ENCODE measurements around the gene RELN.

The RELN gene

DNA sequence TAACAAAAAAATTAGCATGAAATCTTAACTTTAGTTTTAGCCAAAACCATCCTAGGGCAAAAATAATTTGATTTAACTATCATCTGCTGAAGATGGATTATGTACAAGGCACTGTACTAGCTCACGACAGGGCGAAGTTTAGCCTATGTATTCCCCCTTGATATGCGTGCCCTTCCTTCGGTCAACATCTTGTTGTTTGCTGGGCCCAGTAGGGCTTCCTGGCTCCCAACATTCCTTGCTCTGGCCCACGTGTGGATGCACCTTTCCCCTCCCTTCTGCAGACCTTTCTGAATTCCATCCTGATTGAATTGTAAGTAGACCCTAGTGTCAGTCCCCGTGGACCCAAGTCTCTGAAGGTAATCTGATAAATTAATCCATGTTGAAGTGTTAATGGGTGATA is 212.0 kb downstream of the RELN start:
- DNase-seq, result peak; percentile 17

DNA sequence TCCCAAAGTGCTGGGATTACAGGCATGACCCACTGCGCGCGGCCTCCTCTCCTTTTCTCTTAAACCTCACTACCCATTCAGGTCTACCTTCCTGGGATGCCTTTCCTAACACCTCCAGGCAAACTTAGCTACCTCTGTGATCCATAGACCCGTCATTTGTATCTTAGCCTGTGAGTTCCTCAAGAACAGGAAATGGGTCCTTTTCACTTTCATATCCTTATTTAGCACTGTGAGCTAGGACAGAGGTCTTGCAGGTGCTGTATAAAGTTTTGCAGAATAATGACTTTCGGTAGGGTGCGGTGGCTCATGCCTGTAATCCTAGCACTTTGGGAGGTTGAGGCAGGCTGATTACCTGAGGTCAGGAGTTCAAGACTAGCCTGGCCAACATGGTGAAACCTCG is 215.7 kb downstream of the RELN start:
- no peak for DNase-seq

DNA sequence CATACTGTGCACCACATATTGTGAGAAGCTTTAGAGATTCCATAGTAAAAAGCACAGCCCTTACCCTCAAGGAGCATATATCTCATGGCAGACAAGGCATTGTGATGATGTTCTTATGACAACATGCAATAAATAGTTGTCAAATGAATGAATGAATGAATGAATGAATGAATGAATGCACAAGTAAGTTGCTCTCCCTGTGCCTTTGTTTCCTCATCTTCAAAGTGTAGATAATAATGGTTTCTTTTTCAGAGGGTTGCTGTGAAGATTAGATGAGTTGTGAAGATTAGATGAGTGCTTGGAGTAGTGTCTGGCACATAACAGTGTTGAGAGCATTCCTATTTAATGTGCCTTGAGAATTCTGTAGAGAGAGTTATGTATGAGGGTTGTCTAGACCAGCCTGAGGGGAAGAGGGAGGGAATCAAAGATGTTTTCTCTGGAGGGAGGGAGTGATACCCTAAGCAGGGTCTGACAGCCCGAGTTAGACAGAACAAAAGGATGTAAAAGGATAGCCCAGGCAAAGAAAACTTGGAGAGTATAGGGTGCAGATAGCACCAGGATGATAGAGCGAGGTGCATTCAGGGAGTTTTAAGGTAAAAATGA is 217.2 kb downstream of the RELN start:
- DNase-seq, result no peak

DNA sequence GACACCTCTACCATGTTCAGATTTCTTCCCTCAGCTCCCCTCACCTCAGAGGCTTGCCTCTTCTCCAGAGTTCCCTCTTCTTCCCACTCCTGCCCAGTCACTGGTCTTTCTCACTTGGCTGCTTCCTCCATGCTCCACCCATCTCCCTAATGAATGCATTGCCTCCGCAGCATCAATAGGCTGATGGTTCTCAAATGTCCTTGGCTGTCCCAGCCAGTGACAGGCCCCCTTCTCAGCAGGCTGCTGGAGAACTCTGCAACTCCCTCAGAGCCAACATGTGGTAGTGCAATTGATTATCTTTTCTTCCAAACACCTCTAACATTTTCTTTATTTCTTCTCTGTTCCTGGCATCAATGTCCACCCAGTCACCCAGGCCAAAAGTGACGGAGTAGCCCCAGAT is 218.2 kb downstream of the RELN start:
- DNase-seq, result peak; percentile 10

DNA sequence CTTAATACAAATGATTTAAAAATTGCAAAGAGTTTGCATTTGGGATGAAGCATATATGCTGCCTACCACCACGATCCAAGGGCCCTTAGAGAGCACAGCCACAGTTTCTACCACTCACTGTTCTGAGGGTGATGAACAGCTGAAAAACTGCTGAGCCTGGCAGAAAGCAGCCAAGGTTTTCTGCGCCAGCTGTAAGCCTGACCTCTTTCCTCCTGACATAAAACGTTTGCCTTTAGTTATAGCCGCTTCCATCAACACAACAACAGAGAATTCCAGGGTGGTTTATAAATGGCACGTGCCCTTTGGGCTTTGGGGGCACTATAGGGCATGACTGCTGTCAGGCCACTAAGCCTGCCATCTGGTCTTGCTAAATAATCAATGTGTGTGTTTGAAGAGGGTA is 222.8 kb downstream of the RELN start:
- peak; percentile 18 for DNase-seq

DNA sequence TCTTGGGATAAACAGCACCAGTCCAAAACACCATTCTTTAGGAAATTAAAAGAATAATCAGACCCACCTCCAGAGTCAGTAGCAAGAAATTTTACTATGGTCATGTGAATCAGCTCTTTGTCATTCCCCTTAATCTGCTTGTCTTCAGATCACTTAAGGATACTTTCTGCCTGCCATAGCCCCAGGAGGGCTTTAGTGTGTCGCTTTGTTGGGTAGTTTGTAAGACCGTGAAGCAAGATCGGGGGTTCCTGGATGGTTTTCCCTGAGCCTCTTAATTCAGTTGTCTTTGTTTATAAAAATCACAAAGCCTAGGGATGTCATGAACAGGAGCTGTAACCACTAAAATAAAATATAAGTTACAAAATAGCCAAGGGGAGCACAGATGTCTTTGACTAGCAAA is 223.6 kb downstream of the RELN start:
- DNase-seq, result peak; percentile 72

DNA sequence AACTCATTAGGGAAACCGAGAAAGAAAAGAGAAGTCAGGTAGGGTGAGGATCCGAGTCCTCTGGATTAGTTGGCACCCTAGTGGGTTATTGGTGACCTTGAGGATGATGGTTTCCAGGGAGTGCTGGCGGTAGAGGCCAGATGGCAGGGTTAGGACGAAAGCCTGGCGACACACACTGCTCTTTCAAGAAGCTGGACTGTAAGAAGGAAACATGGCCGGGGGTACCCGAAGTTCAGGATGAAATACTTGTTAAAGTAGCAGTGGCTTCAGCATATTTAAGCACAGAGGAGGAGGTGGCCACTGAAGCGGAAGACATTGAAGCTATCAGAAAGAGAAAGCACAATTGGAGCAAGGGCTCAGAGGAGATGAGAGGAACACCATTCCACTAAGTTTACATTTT is 224.6 kb downstream of the RELN start:
- peak; percentile 21 for DNase-seq

DNA sequence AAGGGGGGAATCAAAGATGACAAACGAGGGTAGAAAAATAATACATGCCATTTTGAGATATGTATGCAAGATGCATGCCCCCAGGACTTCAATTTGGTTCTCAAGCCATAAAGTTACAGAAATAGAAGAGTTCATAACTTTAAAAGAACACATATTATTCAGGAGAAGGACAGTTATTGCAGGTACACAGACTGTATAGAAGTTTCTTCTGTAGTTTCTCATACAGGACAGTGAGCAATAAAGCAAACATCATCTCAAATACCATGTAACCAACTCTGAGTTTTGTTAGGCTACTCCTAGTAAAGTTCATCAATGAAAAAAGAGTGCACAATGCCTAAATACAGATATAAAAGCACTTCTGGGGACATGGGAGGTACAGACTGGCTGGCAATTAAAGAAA is 226.6 kb downstream of the RELN start:
- no peak for DNase-seq

DNA sequence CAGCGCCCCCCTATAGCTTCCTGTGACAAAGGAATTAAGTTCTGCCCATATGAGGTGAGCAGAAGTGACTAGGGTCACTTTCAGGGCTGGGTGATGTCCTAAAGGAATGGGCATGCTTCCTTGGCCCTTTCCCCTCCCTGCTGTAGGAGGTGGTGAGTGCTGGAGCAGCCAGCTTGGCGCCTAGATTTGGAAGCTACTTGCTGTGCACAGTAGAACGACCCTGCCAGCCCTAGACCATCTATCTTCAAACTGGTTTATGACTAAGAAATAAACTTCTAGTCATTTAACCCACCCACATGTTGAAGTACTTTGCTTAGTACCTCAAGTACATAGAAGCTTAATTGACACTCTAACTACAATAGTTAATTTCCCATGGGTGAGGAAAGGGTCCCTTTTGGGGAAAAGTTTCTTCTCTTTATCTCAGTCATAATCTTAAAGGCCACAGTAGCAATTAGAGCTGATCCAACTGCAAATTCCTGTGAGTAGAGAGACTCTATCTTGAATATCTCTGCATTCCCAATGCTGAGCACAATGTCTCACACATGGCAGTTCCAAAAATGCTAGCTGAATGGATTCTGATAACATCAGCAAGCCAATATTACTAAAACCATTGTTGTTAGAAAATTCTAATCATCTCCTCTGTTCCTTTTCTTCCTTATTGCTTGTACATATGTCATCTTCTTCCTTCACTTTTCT is 227.2 kb downstream of the RELN start:
- DNase-seq, result no peak

DNA sequence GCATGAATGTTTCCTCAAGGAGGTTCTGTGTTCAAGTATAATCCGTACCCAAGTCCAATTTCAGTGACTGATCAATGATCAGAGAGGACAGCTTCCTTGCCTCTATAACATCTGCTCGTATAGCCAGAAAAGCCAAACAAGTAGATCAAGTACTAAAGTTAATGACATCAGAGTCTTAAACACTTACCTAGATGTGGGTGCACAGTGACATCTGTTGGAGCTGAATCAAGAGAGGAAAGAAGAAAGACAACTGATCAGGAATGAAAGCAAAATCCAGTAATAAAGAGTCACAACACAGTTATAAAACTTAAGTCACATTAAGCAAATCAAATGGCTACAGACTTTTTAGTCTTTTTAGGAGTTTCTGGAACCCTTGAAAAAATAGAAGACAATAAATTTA is 236.5 kb downstream of the RELN start:
- DNase-seq, result peak; percentile 81

DNA sequence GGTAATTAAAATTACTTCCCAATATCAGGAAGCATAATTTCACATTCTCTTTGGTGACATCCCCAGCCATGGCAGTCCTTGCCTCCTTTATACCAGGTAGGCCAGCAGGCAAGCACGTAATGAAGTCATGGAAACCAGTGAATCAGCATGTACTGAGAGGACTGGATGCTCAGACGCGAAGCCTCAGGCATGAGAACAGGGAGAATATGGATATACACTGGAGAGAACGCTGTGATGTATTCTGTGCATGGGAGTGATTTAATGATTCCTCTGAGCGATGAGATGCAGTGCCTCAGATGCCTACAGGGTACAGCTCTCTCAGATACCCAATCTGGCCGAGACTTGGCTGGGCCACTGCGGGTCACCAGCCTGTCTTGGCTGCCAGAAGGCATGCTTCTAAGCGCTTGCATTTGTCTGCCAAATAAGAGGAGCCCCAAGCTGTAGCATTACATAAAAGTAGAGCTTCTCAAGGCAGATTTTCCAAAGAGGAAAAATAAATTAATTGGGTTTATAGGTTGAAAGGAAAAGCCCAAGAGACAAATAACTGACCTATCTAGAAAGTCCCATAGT is 238.1 kb downstream of the RELN start:
- no peak for DNase-seq

DNA sequence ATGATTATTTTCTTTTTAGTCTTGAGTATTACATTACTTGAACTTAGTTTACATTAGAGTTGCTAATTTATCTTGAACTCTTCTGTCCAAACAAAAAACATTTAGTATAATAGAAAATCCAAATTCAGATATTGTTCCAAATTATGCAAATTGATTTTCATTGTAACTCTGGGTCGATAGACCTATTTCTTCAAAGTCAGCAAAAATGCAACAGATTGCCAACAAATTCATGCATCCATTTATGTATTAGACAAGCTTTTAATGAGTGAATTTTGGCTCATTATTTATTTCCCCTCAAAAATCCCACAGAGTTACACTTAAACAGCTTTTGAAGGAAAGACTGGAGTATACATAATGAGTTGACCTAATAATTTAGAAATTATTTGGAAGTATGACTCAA is 240.8 kb downstream of the RELN start:
- DNase-seq, result no peak

DNA sequence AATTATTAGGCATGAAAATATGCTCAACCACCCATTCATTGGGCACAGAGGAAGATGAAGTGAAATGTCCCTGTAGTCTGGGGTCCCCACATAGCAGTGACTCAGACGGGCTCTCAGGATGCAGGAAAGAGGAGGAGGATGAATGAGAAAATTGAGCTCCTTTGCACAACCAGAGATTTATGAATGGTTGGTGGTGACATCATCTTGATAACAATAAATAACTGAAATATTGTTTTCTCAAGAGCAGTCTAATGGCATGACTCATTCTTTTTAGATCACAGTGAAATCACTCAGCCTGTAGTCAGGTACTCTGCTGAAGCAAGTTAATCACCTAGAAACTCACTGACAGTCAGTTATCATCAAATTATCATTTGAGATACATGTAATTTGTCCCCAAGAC is 254.1 kb downstream of the RELN start:
- DNase-seq, result no peak

DNA sequence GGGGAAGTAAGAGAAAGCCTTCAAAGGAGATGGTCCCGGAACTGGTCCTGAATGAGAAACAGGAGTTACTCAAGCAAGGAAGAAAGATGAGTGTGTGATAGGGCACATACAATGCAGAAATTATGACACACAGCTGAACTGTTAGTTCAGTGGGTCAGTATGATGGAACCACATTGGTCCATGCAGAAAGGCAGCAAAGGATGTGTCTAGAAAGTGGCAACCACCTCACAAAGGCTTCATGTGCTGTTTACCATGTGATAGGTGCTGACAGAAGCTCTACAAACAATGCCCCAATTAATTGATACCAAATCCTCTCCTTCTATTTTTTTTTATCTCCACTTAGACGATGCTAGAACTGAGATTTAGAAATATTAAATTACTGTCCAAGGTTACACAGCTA is 258.3 kb downstream of the RELN start:
- DNase-seq, result no peak

DNA sequence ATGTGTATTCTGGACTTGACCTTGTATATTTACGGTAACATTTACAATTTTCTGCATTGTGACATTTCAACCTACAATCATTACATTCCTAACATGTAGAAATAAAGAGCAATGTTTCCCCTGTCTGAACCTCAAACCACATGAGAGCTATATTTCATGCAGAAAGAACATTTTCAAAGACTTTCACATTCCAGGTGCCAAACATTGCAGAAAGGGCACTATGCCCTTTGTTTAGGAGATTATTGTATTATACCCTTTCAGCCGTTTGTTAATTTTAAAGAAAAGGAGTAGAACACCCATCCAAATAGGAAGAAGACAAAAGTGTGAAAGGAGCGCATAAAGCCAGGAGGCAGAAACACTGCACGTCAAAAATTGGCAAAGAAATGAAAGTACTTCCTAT is 260.4 kb downstream of the RELN start:
- no peak for DNase-seq

DNA sequence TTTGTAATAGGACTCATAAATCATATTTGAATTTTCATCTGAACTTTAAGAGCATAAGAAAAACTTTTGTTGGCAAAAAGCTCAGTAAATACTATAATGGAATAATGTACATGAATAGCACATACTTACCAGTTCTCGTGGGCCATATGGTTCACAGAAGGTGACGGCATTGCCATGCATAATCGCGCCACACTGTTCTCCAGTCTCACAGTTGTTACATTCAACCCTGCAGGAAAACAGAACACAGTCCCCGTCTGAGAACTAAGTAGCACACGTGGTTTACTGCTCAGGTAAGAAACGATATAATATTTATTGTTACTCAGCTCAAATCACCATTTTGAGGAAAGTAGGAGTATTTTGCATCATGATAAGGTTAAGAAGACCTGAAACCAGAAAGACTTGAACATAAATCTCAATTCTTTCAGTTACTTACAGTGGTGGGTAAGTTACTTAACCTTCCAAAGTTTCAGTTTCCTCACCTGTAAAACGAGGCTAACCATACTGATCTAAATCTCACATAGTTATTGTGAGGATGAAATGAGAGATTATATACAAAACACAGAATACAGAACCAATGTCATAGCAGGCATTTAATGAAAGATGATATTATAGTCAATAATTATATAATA is 261.4 kb downstream of the RELN start:
- DNase-seq, result peak; percentile 42

DNA sequence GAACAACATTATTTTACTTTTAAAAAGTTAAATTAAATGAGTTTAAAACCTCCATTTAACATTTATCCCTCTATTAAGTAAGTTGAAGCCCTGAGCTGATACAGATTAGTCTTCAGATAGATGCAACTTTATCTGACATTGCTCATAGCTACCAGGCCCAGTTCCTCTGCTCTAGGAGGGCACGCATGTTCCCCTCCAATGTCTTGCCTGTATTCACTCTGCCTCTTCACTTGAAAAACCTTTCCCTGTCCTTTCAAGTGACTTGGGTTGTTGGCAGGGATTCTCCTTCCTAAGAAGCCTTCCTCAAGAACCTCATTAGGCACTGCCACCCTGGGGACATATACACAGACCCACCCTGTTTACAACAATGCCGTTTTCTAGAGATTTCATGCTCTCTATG is 270.4 kb downstream of the RELN start:
- DNase-seq, result no peak

DNA sequence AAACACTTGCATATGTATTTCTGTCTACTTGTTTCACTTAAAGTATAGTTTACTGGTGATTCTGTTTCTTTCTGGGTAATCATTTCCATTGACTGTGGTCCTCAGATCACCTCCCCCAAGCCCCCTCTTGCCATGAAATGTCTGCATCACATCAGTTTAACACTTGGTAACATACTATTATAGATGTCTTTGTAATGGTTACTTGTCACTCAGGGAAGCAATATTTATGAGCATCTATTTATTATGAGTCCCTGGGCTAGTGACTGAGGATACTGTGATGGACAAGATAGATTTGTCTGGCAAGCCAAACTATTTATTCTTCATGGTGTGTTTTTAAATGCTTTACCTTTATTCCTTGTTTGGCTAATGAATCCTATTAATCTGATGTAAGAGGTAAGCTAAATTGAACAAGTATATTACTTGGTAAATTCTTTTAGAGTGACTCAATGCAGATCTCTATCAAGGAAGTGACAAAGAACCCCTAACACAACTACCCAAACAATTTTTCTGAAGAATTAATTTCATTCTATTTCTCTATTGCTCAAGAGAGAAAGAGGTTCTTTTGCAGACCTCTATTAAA is 270.9 kb downstream of the RELN start:
- DNase-seq, result no peak

DNA sequence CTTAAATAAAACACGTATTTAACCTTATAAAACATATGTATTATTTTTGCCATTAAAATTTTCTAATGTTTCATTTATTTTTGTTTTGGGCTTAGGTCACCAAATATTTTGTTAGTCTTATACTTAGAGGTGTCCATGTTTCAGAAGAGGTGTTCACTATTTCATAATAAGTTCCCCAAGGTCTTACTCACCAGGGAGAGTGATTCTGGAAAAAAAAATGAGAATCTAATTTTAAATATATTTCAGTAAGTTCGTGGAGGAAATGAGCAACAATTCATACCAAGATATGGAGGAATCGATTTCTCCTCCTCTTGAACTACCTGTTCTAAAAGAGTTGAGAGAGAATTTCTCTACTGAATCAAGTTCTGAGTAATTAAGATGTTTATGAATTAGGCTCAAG is 271.9 kb downstream of the RELN start:
- DNase-seq, result no peak

DNA sequence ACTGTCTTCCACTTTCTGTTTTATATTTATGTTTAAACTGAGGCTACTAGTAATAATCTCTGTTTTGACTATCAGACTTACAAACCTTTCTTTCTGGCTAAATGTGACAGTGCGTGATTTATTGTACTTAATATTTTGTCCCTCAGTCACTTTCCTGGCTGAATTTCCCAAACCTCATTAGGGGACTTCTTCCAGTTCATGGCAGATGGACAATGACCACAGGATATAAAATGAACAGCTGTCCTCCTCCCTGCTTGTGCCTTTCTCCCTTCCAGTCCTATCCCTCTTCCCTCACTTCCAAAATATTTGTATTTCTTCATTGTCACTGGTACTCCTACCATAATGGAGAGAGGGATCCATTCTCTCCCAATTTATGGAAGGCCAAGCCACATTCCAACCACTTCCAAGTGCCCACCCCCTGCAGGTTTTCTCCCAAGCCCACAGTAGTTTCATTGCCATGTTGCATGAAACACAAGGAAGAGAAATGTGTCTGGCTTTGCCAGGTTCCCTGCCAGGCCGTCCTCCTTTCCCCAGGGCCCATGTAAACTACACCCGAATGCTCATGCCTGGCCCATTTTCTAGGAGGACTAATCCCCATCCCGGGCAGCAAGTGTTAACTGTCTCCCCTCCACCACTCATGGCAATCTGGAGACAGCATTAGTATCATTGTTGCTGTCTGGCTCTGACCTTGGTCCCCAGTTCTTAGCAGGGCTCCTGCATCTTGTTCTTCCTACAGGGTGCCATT is 273.9 kb downstream of the RELN start:
- DNase-seq, result no peak

DNA sequence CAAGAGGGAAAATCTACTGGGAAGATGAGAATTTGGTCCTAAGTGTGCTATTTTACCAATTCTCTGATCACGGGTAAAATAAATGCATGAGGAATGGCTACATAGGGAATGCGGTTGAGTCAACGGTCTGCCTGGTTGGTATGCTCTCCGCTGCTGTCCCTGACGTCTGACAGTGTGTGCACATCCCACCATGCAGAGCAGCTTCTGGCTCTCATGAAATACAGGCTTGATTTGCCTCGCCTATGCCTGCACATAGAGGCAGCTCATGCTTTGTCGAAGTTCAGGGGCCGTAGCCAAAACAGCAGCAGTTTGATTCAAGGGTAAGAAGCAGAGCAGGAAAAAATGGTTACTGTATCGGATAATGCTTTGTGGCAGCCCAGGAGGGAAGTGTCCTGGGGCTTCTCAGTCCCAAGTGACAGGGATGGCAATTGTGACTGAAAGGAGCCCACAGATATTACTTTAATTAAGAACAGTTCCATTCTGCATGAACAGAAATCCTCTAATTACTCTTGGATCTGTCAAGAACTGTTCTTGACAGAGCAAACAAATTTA is 275.0 kb downstream of the RELN start:
- no peak for DNase-seq

DNA sequence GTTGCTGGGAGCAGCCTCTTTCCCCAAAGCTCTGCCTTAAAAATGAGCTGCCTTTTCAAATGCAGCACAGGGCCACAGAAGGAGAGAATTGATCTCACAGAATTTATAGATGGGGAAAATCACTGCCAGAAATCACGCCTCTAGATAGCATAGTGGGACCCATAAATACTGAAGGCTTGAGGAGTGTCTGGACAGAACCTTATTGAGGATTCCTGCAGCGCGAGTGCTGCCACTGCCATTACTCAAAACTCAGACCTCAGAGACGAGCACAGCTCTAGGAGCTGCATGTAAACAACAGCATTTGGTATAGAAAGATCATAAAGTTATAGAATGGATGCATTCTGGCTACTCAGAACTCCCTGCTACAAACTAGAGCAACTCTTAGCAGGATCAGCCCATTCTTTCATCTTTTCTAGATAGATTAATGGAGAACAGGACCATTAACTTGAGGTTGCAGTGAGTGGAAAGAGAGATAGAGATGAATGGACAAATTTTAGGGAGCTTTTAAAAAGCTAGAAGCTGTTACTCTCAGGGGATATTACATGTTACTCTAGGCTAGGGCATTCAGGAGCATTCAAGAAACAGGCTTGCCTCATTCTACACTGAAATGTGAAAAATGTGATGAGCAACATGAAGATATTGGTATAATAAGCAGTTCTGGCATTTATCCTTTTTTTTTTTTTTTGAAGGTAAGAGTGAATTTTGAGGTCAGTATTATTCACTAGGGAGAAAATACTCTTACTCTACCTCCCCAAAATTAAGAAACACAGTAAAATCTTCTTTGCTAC is 276.3 kb downstream of the RELN start:
- DNase-seq, result no peak

All from NCI-H82 (cell line).